ENCODE measurements around the gene AQP3.

The AQP3 gene

DNA sequence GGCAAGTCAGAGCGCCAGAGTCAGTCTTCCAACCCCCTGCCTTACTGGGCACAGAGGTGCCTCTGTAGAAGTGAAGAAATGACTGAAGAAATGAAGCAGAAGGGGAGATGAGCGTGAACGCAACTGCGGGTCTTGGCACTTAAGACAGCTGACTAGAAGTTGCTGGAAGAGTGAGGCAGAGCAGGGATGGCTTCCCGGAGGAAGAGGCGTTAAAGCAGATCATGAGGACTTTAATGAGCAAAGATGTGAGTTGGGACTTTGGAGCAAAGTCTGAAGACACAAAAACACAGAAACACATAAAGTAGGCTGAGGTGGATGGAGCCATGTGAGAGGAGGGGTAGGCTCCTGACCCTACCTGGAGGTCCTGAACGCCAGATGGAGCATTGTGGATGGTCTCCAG lies 7.2 kb downstream of the AQP3 start:
- Histone ChIP-seq H3K27ac (ENCODE audit: low read depth, low read length) (no peak overlapping the region), H3K4me1 (ENCODE audit: control insufficient read depth, insufficient read depth, low read length) (peaks cover 33% of the 10 kb centered on the region), H3K9me3 (ENCODE audit: control insufficient read depth, insufficient read depth, low read depth, low read length) (no peaks in the 10 kb centered on the region), H3K27me3 (ENCODE audit: control insufficient read depth, insufficient read depth, low read length) (no peaks in the 10 kb centered on the region), H3K4me3 (ENCODE audit: low read depth, low read length) (no peak overlapping the region), H3K9ac (ENCODE audit: low read length) (no peak overlapping the region), H3K36me3 (ENCODE audit: control insufficient read depth, insufficient read depth, low read length) (no peaks in the 10 kb centered on the region)

DNA sequence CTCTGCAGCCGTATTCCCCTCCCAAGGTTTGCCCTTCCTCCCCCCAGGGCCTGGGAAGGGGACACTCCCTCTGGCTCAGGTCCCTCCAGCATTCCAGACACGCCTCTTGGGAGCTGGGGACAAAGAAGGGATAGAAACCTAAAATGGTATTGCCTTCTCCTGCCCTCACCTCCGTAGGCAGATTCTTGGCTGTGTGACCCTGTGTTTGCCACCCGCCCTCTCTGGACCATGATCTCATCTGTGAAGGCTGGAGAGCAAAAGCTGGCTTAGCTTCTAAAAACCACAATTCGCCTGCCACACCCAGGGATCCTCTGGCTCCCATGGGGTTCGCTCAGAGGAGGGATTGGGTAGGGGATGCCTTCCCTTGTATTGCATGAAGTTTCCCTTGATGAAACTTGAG lies 7.7 kb downstream of the AQP3 start:
- H3K9me3 ChIP-seq (ENCODE audit: control insufficient read depth, insufficient read depth, low read depth, low read length) = no peaks in the 10 kb centered on the region
- H3K27me3 ChIP-seq (ENCODE audit: control insufficient read depth, insufficient read depth, low read length) = no peaks in the 10 kb centered on the region
- no peaks in the 10 kb centered on the region for H3K36me3 ChIP-seq (ENCODE audit: control insufficient read depth, insufficient read depth, low read length)
- H3K9ac ChIP-seq (ENCODE audit: low read length) = no peak overlapping the region
- peaks cover 32% of the 10 kb centered on the region for H3K4me1 ChIP-seq (ENCODE audit: control insufficient read depth, insufficient read depth, low read length)
- H3K4me3 ChIP-seq (ENCODE audit: low read depth, low read length) = no peak overlapping the region
- H3K27ac ChIP-seq (ENCODE audit: low read depth, low read length) = no peak overlapping the region

DNA sequence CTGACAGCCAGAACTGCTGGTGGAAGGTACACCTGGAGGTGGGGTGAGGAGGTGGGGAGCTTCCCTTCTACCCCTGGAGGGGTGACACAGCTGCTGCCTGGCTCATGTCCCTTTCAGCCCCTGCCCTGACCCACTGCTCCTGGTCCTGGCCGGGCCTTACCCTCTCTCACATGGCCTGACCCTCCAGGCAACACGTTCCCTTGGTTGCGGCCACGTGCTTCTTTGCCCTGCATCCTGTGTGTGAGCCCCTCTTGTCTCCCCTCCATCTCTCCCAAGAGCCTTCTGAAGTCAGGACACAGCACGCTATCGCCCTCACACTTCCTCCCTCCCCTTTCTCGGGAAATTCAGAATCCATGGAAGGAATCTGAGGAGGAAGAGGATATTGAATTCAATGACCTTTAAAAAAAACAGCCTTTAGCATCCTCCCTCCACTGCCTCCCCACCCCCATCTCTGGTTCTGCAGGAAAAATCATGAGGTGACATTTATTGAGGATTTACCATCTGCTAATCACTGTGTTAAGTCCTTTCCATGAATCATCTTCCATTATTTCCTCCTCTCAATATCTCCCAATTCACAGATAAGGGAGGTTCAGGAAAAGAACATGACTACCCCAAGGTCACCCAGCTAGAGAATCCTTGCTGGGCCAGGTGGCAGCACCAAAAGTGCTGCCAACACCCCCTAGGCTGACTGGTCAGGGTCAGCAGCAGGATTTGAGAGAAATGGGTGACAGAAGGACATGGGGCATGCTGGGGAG lies 8.3 kb downstream of the AQP3 start:
- Histone ChIP-seq H3K4me1 (ENCODE audit: control insufficient read depth, insufficient read depth, low read length) (peaks cover 32% of the 10 kb centered on the region), H3K9me3 (ENCODE audit: control insufficient read depth, insufficient read depth, low read depth, low read length) (no peaks in the 10 kb centered on the region), H3K4me3 (ENCODE audit: low read depth, low read length) (no peak overlapping the region), H3K9ac (ENCODE audit: low read length) (no peak overlapping the region), H3K27me3 (ENCODE audit: control insufficient read depth, insufficient read depth, low read length) (no peaks in the 10 kb centered on the region), H3K27ac (ENCODE audit: low read depth, low read length) (no peak overlapping the region), H3K36me3 (ENCODE audit: control insufficient read depth, insufficient read depth, low read length) (no peaks in the 10 kb centered on the region)

DNA sequence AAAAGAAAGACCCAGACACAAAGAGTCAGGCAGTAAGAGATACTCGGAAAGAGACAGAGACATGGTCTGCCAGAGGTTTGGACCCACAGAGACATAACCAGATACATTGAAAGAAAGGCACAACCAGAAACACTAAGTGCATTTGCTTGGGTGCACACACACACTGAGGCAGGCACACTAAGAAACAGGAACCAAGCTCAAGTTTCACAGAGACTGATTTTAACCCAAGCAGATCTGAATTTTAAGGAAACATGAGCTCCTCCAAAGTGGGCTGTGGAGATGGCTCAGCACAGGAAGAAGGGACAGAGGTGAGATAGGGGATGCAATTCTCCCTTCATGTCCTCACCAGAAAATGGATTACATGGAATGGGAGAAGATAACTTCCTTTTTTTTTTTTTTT lies 9.5 kb downstream of the AQP3 start:
- no peaks in the 10 kb centered on the region for H3K27me3 ChIP-seq (ENCODE audit: control insufficient read depth, insufficient read depth, low read length)
- H3K4me1 ChIP-seq (ENCODE audit: control insufficient read depth, insufficient read depth, low read length) = peaks cover 22% of the 10 kb centered on the region; the same call in 1 of the 2 replicates
- H3K9ac ChIP-seq (ENCODE audit: low read length) = no peak overlapping the region
- H3K9me3 ChIP-seq (ENCODE audit: control insufficient read depth, insufficient read depth, low read depth, low read length) = no peaks in the 10 kb centered on the region
- no peaks in the 10 kb centered on the region for H3K36me3 ChIP-seq (ENCODE audit: control insufficient read depth, insufficient read depth, low read length)
- H3K4me3 ChIP-seq (ENCODE audit: low read depth, low read length) = no peak overlapping the region
- H3K27ac ChIP-seq (ENCODE audit: low read depth, low read length) = no peak overlapping the region

DNA sequence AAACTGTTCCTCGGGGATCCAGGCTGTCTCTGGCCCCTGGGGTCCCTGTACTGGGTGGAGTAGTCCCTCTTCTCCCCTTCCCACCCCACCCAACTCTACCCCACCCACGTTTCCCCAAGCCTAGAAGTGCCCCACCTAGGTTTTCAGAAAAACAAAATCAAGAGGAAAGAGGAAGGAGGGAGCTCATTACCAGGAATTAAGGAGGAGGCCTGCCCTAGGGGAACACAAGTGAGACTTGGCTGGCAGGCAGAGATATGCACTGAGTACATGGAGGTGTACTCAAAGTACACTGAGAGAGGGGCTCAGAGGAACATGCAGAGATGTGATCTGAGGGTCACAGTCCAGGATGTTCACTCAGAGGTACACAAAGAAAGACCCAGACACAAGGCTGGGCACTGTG lies 10.2 kb downstream of the AQP3 start:
- H3K4me1 ChIP-seq (ENCODE audit: control insufficient read depth, insufficient read depth, low read length) = peaks cover 22% of the 10 kb centered on the region; the same call in 1 of the 2 replicates
- H3K9ac ChIP-seq (ENCODE audit: low read length) = no peak overlapping the region
- H3K36me3 ChIP-seq (ENCODE audit: control insufficient read depth, insufficient read depth, low read length) = no peaks in the 10 kb centered on the region
- H3K27ac ChIP-seq (ENCODE audit: low read depth, low read length) = no peak overlapping the region
- no peaks in the 10 kb centered on the region for H3K9me3 ChIP-seq (ENCODE audit: control insufficient read depth, insufficient read depth, low read depth, low read length)
- H3K27me3 ChIP-seq (ENCODE audit: control insufficient read depth, insufficient read depth, low read length) = no peaks in the 10 kb centered on the region
- no peak overlapping the region for H3K4me3 ChIP-seq (ENCODE audit: low read depth, low read length)

DNA sequence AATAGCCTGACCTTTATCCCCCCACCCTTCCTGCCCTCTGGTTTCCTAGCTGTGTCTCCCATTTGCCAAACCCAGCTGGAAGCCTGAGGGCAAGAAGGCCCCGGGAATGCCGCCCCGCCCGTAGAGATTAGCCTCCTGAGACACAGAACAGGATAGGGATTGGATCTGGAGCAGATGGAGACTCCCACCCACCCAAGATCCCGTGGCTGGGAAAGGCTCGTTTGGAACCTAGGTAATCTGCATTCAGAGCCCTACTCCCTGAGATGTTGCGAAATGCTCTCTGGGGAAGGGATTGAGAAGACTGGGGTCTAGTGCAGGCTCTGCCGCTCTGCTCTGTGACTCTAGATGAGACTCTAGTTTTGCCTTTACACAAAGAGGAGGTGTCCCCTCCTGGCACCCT lies 10.9 kb downstream of the AQP3 start:
- H3K9ac ChIP-seq (ENCODE audit: low read length) = no peak overlapping the region
- H3K36me3 ChIP-seq (ENCODE audit: control insufficient read depth, insufficient read depth, low read length) = no peaks in the 10 kb centered on the region
- no peak overlapping the region for H3K4me3 ChIP-seq (ENCODE audit: low read depth, low read length)
- H3K27ac ChIP-seq (ENCODE audit: low read depth, low read length) = no peak overlapping the region
- H3K4me1 ChIP-seq (ENCODE audit: control insufficient read depth, insufficient read depth, low read length) = peaks cover 22% of the 10 kb centered on the region; the same call in 1 of the 2 replicates
- H3K9me3 ChIP-seq (ENCODE audit: control insufficient read depth, insufficient read depth, low read depth, low read length) = no peaks in the 10 kb centered on the region
- no peaks in the 10 kb centered on the region for H3K27me3 ChIP-seq (ENCODE audit: control insufficient read depth, insufficient read depth, low read length)

DNA sequence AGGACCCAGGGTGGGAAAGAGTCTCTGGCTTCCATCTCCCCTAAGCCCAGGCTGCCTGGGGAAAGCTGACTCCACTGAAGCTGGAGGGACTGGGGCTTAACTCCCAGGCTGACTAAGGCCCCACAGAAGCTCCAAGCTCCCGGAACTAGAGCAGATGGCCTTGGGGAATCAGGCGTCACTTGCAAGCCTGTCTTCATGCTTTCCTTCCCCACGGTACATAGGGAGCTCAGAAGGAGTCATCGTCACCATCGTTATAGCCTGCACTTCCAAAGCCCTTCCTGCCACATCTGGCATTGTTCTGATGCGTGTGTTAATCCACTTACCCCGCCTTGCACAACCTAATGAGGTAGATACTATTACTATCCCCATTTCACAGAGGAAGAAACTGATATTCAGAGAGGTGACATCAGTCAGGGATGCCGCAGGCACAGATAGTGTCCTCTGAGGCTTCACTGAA lies 11.5 kb downstream of the AQP3 start:
- Histone ChIP-seq H3K36me3 (ENCODE audit: control insufficient read depth, insufficient read depth, low read length) (no peaks in the 10 kb centered on the region), H3K27me3 (ENCODE audit: control insufficient read depth, insufficient read depth, low read length) (no peaks in the 10 kb centered on the region), H3K4me1 (ENCODE audit: control insufficient read depth, insufficient read depth, low read length) (peaks cover 22% of the 10 kb centered on the region; the same call in 1 of the 2 replicates), H3K27ac (ENCODE audit: low read depth, low read length) (no peak overlapping the region), H3K9me3 (ENCODE audit: control insufficient read depth, insufficient read depth, low read depth, low read length) (no peaks in the 10 kb centered on the region), H3K9ac (ENCODE audit: low read length) (no peak overlapping the region), H3K4me3 (ENCODE audit: low read depth, low read length) (no peak overlapping the region)

DNA sequence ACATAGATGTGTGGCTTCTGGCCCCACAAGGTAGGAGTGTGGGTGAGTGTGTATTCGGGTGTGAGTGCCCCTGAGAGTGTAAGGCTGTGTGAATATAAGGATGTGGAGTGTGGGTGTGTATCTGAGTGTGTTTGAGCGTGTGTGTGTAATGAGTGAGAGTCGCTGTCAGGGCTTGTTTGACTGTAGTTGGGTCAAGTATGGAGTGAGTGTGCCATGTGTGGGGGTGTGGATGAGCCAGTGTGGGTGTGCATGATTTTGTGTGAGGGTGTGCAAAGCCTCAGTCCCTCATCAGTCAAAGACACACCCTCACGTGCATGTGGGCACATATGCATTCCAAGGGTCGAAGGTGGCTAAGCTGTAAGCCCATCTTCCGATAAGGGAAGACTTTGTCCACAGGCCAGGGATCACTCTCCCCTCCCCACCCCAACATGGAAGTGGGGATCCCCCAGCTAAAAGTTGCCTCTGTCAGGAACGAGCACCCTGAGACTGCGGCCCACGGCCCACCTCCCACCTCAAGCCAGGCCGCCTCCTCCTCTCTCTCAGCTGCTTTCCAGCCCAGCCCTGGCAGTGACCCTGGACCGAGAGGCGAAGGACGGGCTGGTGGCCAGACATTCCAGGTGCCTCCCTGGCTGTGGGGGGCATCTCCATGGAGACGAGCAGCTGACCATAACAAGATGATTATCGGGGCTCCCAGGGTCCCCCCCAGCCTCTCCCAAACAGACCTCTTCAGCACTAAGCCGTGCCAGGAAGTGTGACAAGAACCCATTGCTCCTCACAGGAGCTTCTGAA lies 12.9 kb downstream of the AQP3 start:
- Histone ChIP-seq H3K9ac (ENCODE audit: low read length) (no peak overlapping the region), H3K27ac (ENCODE audit: low read depth, low read length) (no peak overlapping the region), H3K4me1 (ENCODE audit: control insufficient read depth, insufficient read depth, low read length) (peaks cover 17% of the 10 kb centered on the region; the same call in 1 of the 2 replicates), H3K27me3 (ENCODE audit: control insufficient read depth, insufficient read depth, low read length) (no peaks in the 10 kb centered on the region), H3K36me3 (ENCODE audit: control insufficient read depth, insufficient read depth, low read length) (no peaks in the 10 kb centered on the region), H3K9me3 (ENCODE audit: control insufficient read depth, insufficient read depth, low read depth, low read length) (no peaks in the 10 kb centered on the region), H3K4me3 (ENCODE audit: low read depth, low read length) (no peak overlapping the region)

DNA sequence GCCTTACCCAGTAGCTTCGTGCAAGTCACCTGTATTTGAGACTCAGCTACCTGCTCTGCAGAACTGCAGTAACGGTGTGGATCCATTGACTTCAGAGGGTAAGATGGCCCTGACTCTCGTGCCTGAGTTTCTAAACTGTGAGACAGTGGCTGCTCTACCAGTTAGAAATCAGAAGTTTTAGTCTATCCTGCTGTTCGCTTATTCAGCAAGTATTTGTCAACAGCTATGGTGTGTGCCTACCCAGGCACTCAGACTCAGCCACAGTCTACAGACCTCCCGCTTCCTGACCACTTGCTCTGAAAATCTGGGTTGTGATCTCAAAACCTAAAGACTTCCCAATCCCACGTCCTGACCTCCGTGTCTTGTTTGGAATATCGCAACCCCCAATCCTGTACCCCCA lies 13.5 kb downstream of the AQP3 start:
- Histone ChIP-seq H3K4me1 (ENCODE audit: control insufficient read depth, insufficient read depth, low read length) (peaks cover 13% of the 10 kb centered on the region; the same call in 1 of the 2 replicates), H3K9me3 (ENCODE audit: control insufficient read depth, insufficient read depth, low read depth, low read length) (no peaks in the 10 kb centered on the region), H3K36me3 (ENCODE audit: control insufficient read depth, insufficient read depth, low read length) (no peaks in the 10 kb centered on the region), H3K4me3 (ENCODE audit: low read depth, low read length) (no peak overlapping the region), H3K9ac (ENCODE audit: low read length) (no peak overlapping the region), H3K27ac (ENCODE audit: low read depth, low read length) (no peak overlapping the region), H3K27me3 (ENCODE audit: control insufficient read depth, insufficient read depth, low read length) (no peaks in the 10 kb centered on the region)

DNA sequence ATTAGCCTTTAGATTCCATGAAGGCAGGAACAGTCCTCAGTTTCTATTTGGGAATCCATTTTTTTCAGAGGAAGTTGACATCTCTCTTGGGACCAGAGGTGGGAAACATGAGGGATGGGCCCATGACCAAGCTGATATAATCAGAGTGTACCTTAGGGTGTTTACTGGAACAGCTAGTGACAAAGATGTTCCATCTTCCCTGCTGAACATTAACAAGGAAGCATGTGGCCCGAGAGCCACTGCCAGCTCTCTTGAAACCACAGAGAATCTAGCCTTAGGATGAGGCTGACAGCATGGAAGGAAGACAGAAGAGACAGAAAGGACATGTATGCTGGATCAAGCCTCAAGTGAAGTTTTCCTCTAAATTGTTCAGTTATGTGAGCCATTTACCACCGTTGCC lies 16.0 kb downstream of the AQP3 start:
- peaks cover 6% of the 10 kb centered on the region; the same call in 1 of the 2 replicates for H3K4me1 ChIP-seq (ENCODE audit: control insufficient read depth, insufficient read depth, low read length)

DNA sequence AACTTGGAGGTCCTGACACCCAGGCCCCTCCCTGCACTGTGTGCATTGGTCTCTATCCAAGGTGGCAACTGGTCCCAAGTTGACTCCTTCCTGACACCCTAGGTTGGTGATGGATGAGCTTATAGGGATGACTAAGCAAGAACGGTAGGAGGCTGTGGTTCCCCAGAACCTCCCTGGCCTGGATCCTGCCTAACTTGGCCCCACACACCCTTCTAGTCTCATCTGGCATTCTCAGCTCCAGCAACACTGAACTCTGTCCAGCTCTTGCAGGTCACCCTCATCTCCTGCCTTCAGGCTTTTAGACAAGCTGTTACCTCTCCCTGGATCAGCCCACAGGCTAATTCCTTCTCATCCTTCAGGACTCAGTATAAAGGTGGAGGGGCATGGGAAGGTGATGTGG lies 16.5 kb downstream of the AQP3 start:
- Histone ChIP-seq H3K4me1 (ENCODE audit: control insufficient read depth, insufficient read depth, low read length) (peaks cover 2% of the 10 kb centered on the region; the same call in 1 of the 2 replicates), H3K4me3 (ENCODE audit: low read depth, low read length) (no peak overlapping the region), H3K27me3 (ENCODE audit: control insufficient read depth, insufficient read depth, low read length) (no peaks in the 10 kb centered on the region), H3K9ac (ENCODE audit: low read length) (no peak overlapping the region), H3K9me3 (ENCODE audit: control insufficient read depth, insufficient read depth, low read depth, low read length) (no peaks in the 10 kb centered on the region), H3K36me3 (ENCODE audit: control insufficient read depth, insufficient read depth, low read length) (no peaks in the 10 kb centered on the region), H3K27ac (ENCODE audit: low read depth, low read length) (no peak overlapping the region)

More for the DNA sequence above, 16.0 kb downstream of the AQP3 start:
- Histone ChIP-seq H3K9me3 (ENCODE audit: control insufficient read depth, insufficient read depth, low read depth, low read length) (no peaks in the 10 kb centered on the region), H3K27ac (ENCODE audit: low read depth, low read length) (no peak overlapping the region), H3K4me3 (ENCODE audit: low read depth, low read length) (no peak overlapping the region), H3K36me3 (ENCODE audit: control insufficient read depth, insufficient read depth, low read length) (no peaks in the 10 kb centered on the region), H3K9ac (ENCODE audit: low read length) (no peak overlapping the region), H3K27me3 (ENCODE audit: control insufficient read depth, insufficient read depth, low read length) (no peaks in the 10 kb centered on the region)
